Pulmonary artery endothelial cell (primary cell): ENCODE measurements around the gene SERPINA4. TPM values are rescaled to one million over a fixed set of nuclear protein-coding genes. Genes with fewer than 3 reads are reported as not detected.
"Not testable (repeated sequence)": the region's sequence is repeated elsewhere in the genome, so short reads cannot be mapped to it uniquely, and the experiment has no call there.

Experiments
- DNase-seq: peaks from one replicate; pipeline ENCODE4 v3.0.0-alpha.2; 2011; ENCODE audit warnings: low read depth, low spot score
- total RNA-seq: library from RNA; depleted of rRNA; stranded (reverse); fragments of >200 nt; gene quantifications from 2 replicates; pipeline ENCODE4 v1.2.3, GENCODE V29; 2014

Gene SERPINA4
- total RNA-seq, 1 donor from 2014 or later: not detected

- DNase-seq: no peak
Observed at GRCh38 chr14:94564381-94564780, 3.1 kb downstream of the SERPINA4 start.

GRCh38 chr14:94568186-94568585, 6.9 kb downstream of the SERPINA4 start:
- no peak for DNase-seq

- DNase-seq: no peak
Observed at GRCh38 chr14:94569381-94570001, 8.2 kb downstream of the SERPINA4 start.

- DNase-seq: no peak
Observed at GRCh38 chr14:94570002-94570400, 8.8 kb downstream of the SERPINA4 start.

- DNase-seq: no peak
Observed at GRCh38 chr14:94570440-94570839, 9.2 kb downstream of the SERPINA4 start.

- DNase-seq: no peak
Observed at GRCh38 chr14:94571395-94571794, 10.2 kb downstream of the SERPINA4 start.

GRCh38 chr14:94571950-94572349, 10.7 kb downstream of the SERPINA4 start:
- DNase-seq: peak; percentile 33

- DNase-seq: no peak
Observed at GRCh38 chr14:94572637-94573303, 11.5 kb downstream of the SERPINA4 start.

GRCh38 chr14:94573475-94574277, 12.4 kb downstream of the SERPINA4 start:
- no peak for DNase-seq

GRCh38 chr14:94574336-94574735, 13.1 kb downstream of the SERPINA4 start:
- no peak for DNase-seq

- no peak for DNase-seq
Observed at GRCh38 chr14:94575730-94576585, 14.7 kb downstream of the SERPINA4 start.

GRCh38 chr14:94577472-94577871, 16.2 kb downstream of the SERPINA4 start:
- DNase-seq: not testable (repeated sequence)

- no peak for DNase-seq
Observed at GRCh38 chr14:94578712-94579111, 17.5 kb downstream of the SERPINA4 start.

GRCh38 chr14:94581127-94581999, 20.1 kb downstream of the SERPINA4 start, which contains the start of gene SERPINA5:
SERPINA5 (plus strand) TSS chr14:94581426; CDS start chr14:94587363, 5,937 bp downstream.
- DNase-seq: no peak

- DNase-seq: no peak
Observed at GRCh38 chr14:94582199-94582750, 21.0 kb downstream of the SERPINA4 start.

- no peak for DNase-seq
Observed at GRCh38 chr14:94582851-94583250, 21.6 kb downstream of the SERPINA4 start.

- DNase-seq: no peak
Observed at GRCh38 chr14:94583557-94583956, 22.3 kb downstream of the SERPINA4 start.

- DNase-seq: no peak
Observed at GRCh38 chr14:94584591-94585280, 23.5 kb downstream of the SERPINA4 start.

- no peak for DNase-seq
Observed at GRCh38 chr14:94586635-94587034, 25.4 kb downstream of the SERPINA4 start.
